ENCODE measurements around the gene CECR2.

GRCh38 chr22:17554814-17555213 is 185.6 kb downstream of the CECR2 start:
- TF ChIP-seq CTCF (IDR thresholded peaks at IDR 0.05) (no peak), FOXK1 (CRISPR knock-in tag; IDR thresholded peaks at IDR 0.05) (no peak), USF1 (CRISPR knock-in tag; IDR thresholded peaks at IDR 0.05) (no peak), ZNF121 (CRISPR knock-in tag; IDR thresholded peaks at IDR 0.05) (no peak)

All from WTC11 (cell line).